Endothelial cell of umbilical vein (primary cell): ENCODE results near the gene HFE. TPM values are rescaled to one million over a fixed set of nuclear protein-coding genes. Genes with fewer than 3 reads are reported as not detected.

Experiments
- BruUV-seq: library from RNA; stranded (reverse); fragments of 400-500 nt; replicated peaks from 2 replicates; lab custom pipeline; 2021; lab: Mats Ljungman, UMichigan
- CTCF ChIA-PET: fragments of 300-600, 350-600 bp; sonication (Branson Sonifier 250); formaldehyde crosslinking; loops from one replicate; lab custom pipeline; 2021; ENCODE audit warnings: antibody characterized with exemption, inconsistent platforms; lab: Charles Lee
- POLR2A ChIA-PET: fragments of 300-600, 350-600 bp; sonication (Branson Sonifier 250); formaldehyde crosslinking; loops from one replicate; lab custom pipeline; 2021; ENCODE audit warnings: antibody characterized with exemption, inconsistent platforms; lab: Charles Lee
- DNase-seq: peaks from one replicate; pipeline ENCODE4 v3.0.0-alpha.2; 2011; ENCODE audit warnings: low read depth, low spot score
- FAIRE-seq: peaks from 2 replicates; lab custom pipeline; 2011; peaks lifted over from hg19 to GRCh38; lab: Jason Lieb, UNC
- H2AFZ ChIP-seq: 2 replicates; pipeline ENCODE4 v1.6.0; 2012; ENCODE audit warnings: low read depth, low read length, control low read depth, inconsistent platforms
- H3K27ac ChIP-seq: 2 replicates; pipeline ENCODE4 v1.5.1; 2011; ENCODE audit warnings: low read depth, mild to moderate bottlenecking, control low read depth, low read length, moderate library complexity; ENCODE audit not compliant: insufficient read depth
- H3K27me3 ChIP-seq, 2 experiments: 2 replicates each; pipeline versions ENCODE4 v1.6.0 to v1.6.1; 2011; ENCODE audit warnings: low read length in 2 of 2, mixed read lengths in 1 of 2; ENCODE audit not compliant: control insufficient read depth in 2 of 2, insufficient read depth in 2 of 2
- H3K36me3 ChIP-seq, 2 experiments: 2 replicates in 1 of 2; 3 replicates in 1 of 2; pipeline ENCODE4 v1.5.1; 2011; ENCODE audit warnings: low read length in 2 of 2, mild to moderate bottlenecking in 1 of 2, moderate library complexity in 1 of 2; ENCODE audit not compliant: control insufficient read depth in 2 of 2, insufficient read depth in 2 of 2; ENCODE audit errors: extremely low read depth in 1 of 2
- H3K4me1 ChIP-seq: 3 replicates; pipeline ENCODE4 v1.5.1; 2011; ENCODE audit warnings: mild to moderate bottlenecking, low read length; ENCODE audit not compliant: control insufficient read depth, insufficient read depth; ENCODE audit errors: extremely low read depth
- H3K4me2 ChIP-seq: 2 replicates; pipeline ENCODE4 v1.6.1; 2011; ENCODE audit warnings: low read length, control low read depth, mixed read lengths; ENCODE audit not compliant: insufficient read depth
- H3K4me3 ChIP-seq, 3 experiments: fragments of 200-600 bp in 1 of 3; sonication (generic), shearing (Covaris generic) in 1 of 3; replicated peaks in 1 of 3; 2 replicates each; pipeline ENCODE4 v1.5.1; 2011 to 2016; ENCODE audit warnings: control low read depth in 3 of 3, low read length in 3 of 3, mild to moderate bottlenecking in 2 of 3, inconsistent platforms in 1 of 3, low read depth in 1 of 3, moderate library complexity in 1 of 3; ENCODE audit not compliant: insufficient read depth in 1 of 3
- H3K79me2 ChIP-seq: 2 replicates; pipeline ENCODE4 v1.6.0; 2012; ENCODE audit warnings: low read length, inconsistent platforms; ENCODE audit not compliant: control insufficient read depth, insufficient read depth
- H3K9ac ChIP-seq: replicated peaks from 2 replicates; pipeline ENCODE3; 2011; ENCODE audit warnings: low read length, control low read depth; ENCODE audit not compliant: insufficient read depth; ENCODE audit errors: extremely low read depth
- H3K9me1 ChIP-seq: replicated peaks from 3 replicates; pipeline ENCODE4 v1.6.0; 2011; ENCODE audit warnings: mild to moderate bottlenecking, low read length; ENCODE audit not compliant: control insufficient read depth, insufficient read depth; ENCODE audit errors: extremely low read depth
- H3K9me3 ChIP-seq: replicated peaks from 2 replicates; pipeline ENCODE4 v1.5.1; 2012; ENCODE audit warnings: low read length, inconsistent platforms; ENCODE audit not compliant: control insufficient read depth, insufficient read depth
- H4K20me1 ChIP-seq: replicated peaks from 2 replicates; pipeline ENCODE3; 2011; ENCODE audit warnings: mild to moderate bottlenecking, low read length; ENCODE audit not compliant: control insufficient read depth, insufficient read depth; ENCODE audit errors: extremely low read depth
- CTCF ChIP-seq, 2 donors: IDR thresholded peaks; 1 replicate in 1 of 2; 2 replicates in 1 of 2; pipeline ENCODE4 v1.5.1; 2011; ENCODE audit warnings: low read length in 2 of 2, mild to moderate bottlenecking in 2 of 2, moderate library complexity in 2 of 2, control low read depth in 1 of 2, inconsistent platforms in 1 of 2, low read depth in 1 of 2; ENCODE audit not compliant: insufficient read depth in 1 of 2; ENCODE audit errors: extremely low read depth in 1 of 2
- EZH2 ChIP-seq: IDR thresholded peaks from 2 replicates; pipeline ENCODE4 v1.6.1; 2012; ENCODE audit warnings: borderline replicate concordance, low read depth, mild to moderate bottlenecking, moderate library complexity, low read length, inconsistent platforms; ENCODE audit not compliant: severe bottlenecking
- FOS ChIP-seq: IDR thresholded peaks from 2 replicates; pipeline ENCODE4 v1.6.1; 2011; ENCODE audit warnings: mild to moderate bottlenecking, low read length, moderate library complexity, borderline replicate concordance; ENCODE audit not compliant: insufficient read depth
- GATA2 ChIP-seq: IDR thresholded peaks from 2 replicates; pipeline ENCODE4 v1.7.0; 2011; ENCODE audit warnings: low read depth, mild to moderate bottlenecking, moderate library complexity, mixed read lengths, low read length; ENCODE audit not compliant: insufficient read length, insufficient read depth
- JUN ChIP-seq: IDR thresholded peaks from 2 replicates; pipeline ENCODE4 v1.6.1; 2011; ENCODE audit warnings: borderline replicate concordance, low read depth; ENCODE audit not compliant: insufficient read length, insufficient read depth
- MAX ChIP-seq: IDR thresholded peaks from 2 replicates; pipeline ENCODE4 v1.6.1; 2011; ENCODE audit not compliant: insufficient read depth, insufficient read length
- MYC ChIP-seq: IDR thresholded peaks from one replicate; pipeline ENCODE4 v1.6.1; 2011; ENCODE audit warnings: mild to moderate bottlenecking, low read depth, low read length
- POLR2A ChIP-seq: IDR thresholded peaks from 2 replicates; pipeline ENCODE4 v1.6.1; 2012; ENCODE audit warnings: low read depth, mild to moderate bottlenecking, control low read depth, low read length
- POLR2AphosphoS5 ChIP-seq: IDR thresholded peaks from 2 replicates; pipeline ENCODE4 v1.6.1; 2012; ENCODE audit warnings: low read depth, mild to moderate bottlenecking, control low read depth, low read length, moderate library complexity; ENCODE audit not compliant: insufficient read depth
- dilution Hi-C: fragments of 300-500 bp; cut with MboI; formaldehyde crosslinking; loops from one replicate; pipeline ENCODE4 v1.15.0; 2019; ENCODE audit warnings: low sequenced_read_pairs; ENCODE audit not compliant: extremely low pct_ligation_motif_present
- intact Hi-C: fragments of 100-400 bp; cut with micrococcal nuclease; formaldehyde crosslinking; loops from one replicate; pipeline ENCODE4 v1.10.0; 2022
- polyA plus RNA-seq, 4 experiments: library from polyadenylated mRNA; depleted of rRNA in 3 of 4; stranded (reverse) in 3 of 4; unstranded in 1 of 4; fragments of >200 nt; gene quantifications; 2 replicates each; pipeline versions ENCODE4 v1.2.1 to v1.2.3, GENCODE V29; 2011 to 2012; ENCODE audit warnings: missing spikeins in 1 of 4
- total RNA-seq: library from RNA; stranded (reverse); gene quantifications from 2 replicates; pipeline ENCODE4 v1.2.3, GENCODE V29; 2021

Gene HFE
- total and polyA plus RNA-seq, 2 donors (not counting 3 experiments of a cell fraction or from before 2014, with no cell fraction given): 6.3 to 8.1 TPM

- H4K20me1 ChIP-seq: no peaks in the 10 kb centered on the region
- FAIRE-seq: no peak
- no peaks in the 10 kb centered on the region for H3K9me1 ChIP-seq
- no TSS peak for BruUV-seq
- H3K27ac ChIP-seq: no peak overlapping the region
- dilution Hi-C loops: no loop called here
- no peak overlapping the region for H3K4me2 ChIP-seq
- H3K9me3 ChIP-seq: no peaks in the 10 kb centered on the region
- POLR2A ChIA-PET: no interaction called here
- no peak overlapping the region for H3K4me3 ChIP-seq
- H3K79me2 ChIP-seq: no peaks in the 10 kb centered on the region
- TF ChIP-seq EZH2 (no peak), POLR2A (no peak), CTCF (IDR thresholded peaks at IDR 0.05; ENCODE audit: extremely low read depth in 1 of 2, insufficient read depth in 1 of 2, low read depth in 1 of 2, low read length in 2 of 2) (no peak), GATA2 (no peak)
- intact Hi-C loops: no loop called here
- peaks cover 11 to 17% of the 10 kb centered on the region in 2 experiments for H3K27me3 ChIP-seq
- H2AFZ ChIP-seq: no peak overlapping the region
- H3K9ac ChIP-seq: no peak overlapping the region
- no peaks in the 10 kb centered on the region for H3K36me3 ChIP-seq
- CTCF ChIA-PET: interaction anchor here (0.7 to 0.8 kb wide), 2 partner anchors 11 to 25 kb away, joined by 3 to 5 read pairs; no protein-coding TSS in a partner anchor
- no peaks in the 10 kb centered on the region for H3K4me1 ChIP-seq
- DNase-seq: no peak
Measured at GRCh38 chr6:26071135-26071534, 16.1 kb upstream of the HFE start.

GRCh38 chr6:26075063-26075717, 12.0 kb upstream of the HFE start:
- ChIA-PET POLR2A (no interaction called here), CTCF (no interaction called here)

More at GRCh38 chr6:26075063-26075717, 12.0 kb upstream of the HFE start:
- no peaks in the 10 kb centered on the region for H3K9me3 ChIP-seq
- no peak for FAIRE-seq
- no peak overlapping the region for H3K4me2 ChIP-seq
- no peak overlapping the region for H2AFZ ChIP-seq
- intact Hi-C loops (no loop called here), dilution Hi-C loops (no loop called here)
- H3K4me1 ChIP-seq: no peaks in the 10 kb centered on the region
- no peak for DNase-seq
- H3K9ac ChIP-seq: no peak overlapping the region
- TF ChIP-seq CTCF (IDR thresholded peaks at IDR 0.05; ENCODE audit: extremely low read depth in 1 of 2, insufficient read depth in 1 of 2, low read depth in 1 of 2, low read length in 2 of 2) (no peak), MAX (no peak), POLR2AphosphoS5 (no peak), FOS (no peak), JUN (no peak), MYC (no peak), POLR2A (no peak), GATA2 (no peak), EZH2 (no peak)
- peaks cover 0 to 1% of the 10 kb centered on the region in 2 experiments for H3K27me3 ChIP-seq
- H3K36me3 ChIP-seq: no peaks in the 10 kb centered on the region
- no peak overlapping the region for H3K27ac ChIP-seq
- H3K4me3 ChIP-seq: no peak overlapping the region
- no peaks in the 10 kb centered on the region for H3K79me2 ChIP-seq
- no peaks in the 10 kb centered on the region for H4K20me1 ChIP-seq
- no peaks in the 10 kb centered on the region for H3K9me1 ChIP-seq
- BruUV-seq: no TSS peak
